A549 (cell line): Measurements from ENCODE around the gene ARHGAP42.

ENCODE experiments used
- EP300 ChIP-seq, 2 experiments: fragments of >200 bp; sonication (Bioruptor Twin); formaldehyde crosslinking; IDR thresholded peaks; 2 replicates in 1 of 2; 3 replicates in 1 of 2; pipeline ENCODE4 v1.6.1; 2016 to 2017
- HDAC2 ChIP-seq: fragments of 200-600 bp; sonication (generic); IDR thresholded peaks from 2 replicates; pipeline ENCODE4 v1.6.1; 2016
- POLR2AphosphoS2 ChIP-seq: conservative IDR thresholded peaks from 2 replicates; pipeline ENCODE4 v1.6.1; 2012; ENCODE audit warnings: low read length, improper control_type of control experiment, inconsistent platforms
- RARB ChIP-seq: fragments of 250-450 bp; sonication (Bioruptor Pico); IDR thresholded peaks from 2 replicates; pipeline ENCODE4 v1.8.0; 2021; ENCODE audit warnings: mild to moderate bottlenecking, moderate library complexity
- TP53 ChIP-seq: fragments of 250-450 bp; sonication (Bioruptor Pico); IDR thresholded peaks from 2 replicates; pipeline ENCODE4 v1.5.0; 2021; ENCODE audit warnings: mild to moderate bottlenecking, moderate library complexity
- TF ChIP-seq, protein P1 (sequence below): IDR thresholded peaks from 2 replicates; pipeline ENCODE4 v1.6.1; 2012
- TF ChIP-seq, protein P2 (sequence below): fragments of 450-650 bp; IDR thresholded peaks from 2 replicates; pipeline ENCODE4 v1.6.1; 2014; ENCODE audit warnings: antibody characterized with exemption
- TF ChIP-seq, protein P3 (sequence below): fragments of 150-350 bp; IDR thresholded peaks from 2 replicates; pipeline ENCODE4 v1.6.1; 2014; ENCODE audit warnings: low read depth, mild to moderate bottlenecking, low read length
- TF ChIP-seq, protein P4 (sequence below): fragments of >200 bp; sonication (Bioruptor Twin); formaldehyde crosslinking; IDR thresholded peaks from 3 replicates; pipeline ENCODE4 v1.5.1; 2016

DNA sequence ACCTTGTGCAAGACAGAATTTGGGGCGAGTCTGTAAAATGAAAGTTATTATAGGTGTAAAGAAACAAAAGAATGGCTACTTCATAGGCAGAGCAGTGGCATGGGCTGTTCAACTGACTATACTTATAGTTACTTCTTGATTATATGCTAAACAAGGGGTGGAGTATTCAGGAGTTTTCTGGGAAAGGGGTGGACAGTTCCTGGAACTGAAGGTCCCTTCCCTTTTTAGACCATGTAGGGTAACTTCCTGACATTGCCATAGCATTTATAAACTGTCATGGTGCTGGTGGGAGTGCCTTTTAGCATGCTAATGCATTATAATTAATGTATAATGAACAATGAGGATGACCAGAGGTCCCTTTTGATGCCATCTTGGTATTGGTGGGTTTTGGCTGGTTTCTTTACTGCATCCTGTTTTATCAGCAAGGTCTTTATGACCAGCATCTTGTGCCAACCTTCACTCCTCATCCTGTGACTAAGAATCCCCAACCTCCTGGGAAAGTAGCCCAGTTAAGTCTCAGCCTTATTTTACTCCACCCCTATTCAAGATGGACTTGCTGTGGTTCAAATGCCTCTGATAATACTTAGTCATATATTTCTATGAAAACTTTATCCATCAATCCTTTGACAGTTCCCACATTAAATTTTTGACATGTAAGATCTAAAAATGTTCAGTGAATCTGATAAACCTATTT lies 118.6 kb downstream of the ARHGAP42 start:
- TF ChIP-seq POLR2AphosphoS2 (no peak), RARB (CRISPR knock-in tag) (no peak), TP53 (no peak), EP300 (IDR thresholded peaks at IDR 0.05) (no peak), HDAC2 (no peak)
- TF ChIP-seq, protein P1, sequence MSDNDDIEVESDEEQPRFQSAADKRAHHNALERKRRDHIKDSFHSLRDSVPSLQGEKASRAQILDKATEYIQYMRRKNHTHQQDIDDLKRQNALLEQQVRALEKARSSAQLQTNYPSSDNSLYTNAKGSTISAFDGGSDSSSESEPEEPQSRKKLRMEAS: no peak
- TF ChIP-seq, protein P2, sequence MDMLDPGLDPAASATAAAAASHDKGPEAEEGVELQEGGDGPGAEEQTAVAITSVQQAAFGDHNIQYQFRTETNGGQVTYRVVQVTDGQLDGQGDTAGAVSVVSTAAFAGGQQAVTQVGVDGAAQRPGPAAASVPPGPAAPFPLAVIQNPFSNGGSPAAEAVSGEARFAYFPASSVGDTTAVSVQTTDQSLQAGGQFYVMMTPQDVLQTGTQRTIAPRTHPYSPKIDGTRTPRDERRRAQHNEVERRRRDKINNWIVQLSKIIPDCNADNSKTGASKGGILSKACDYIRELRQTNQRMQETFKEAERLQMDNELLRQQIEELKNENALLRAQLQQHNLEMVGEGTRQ: no peak
- TF ChIP-seq, protein P3, sequence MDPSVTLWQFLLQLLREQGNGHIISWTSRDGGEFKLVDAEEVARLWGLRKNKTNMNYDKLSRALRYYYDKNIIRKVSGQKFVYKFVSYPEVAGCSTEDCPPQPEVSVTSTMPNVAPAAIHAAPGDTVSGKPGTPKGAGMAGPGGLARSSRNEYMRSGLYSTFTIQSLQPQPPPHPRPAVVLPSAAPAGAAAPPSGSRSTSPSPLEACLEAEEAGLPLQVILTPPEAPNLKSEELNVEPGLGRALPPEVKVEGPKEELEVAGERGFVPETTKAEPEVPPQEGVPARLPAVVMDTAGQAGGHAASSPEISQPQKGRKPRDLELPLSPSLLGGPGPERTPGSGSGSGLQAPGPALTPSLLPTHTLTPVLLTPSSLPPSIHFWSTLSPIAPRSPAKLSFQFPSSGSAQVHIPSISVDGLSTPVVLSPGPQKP: no peak
- TF ChIP-seq, protein P4, sequence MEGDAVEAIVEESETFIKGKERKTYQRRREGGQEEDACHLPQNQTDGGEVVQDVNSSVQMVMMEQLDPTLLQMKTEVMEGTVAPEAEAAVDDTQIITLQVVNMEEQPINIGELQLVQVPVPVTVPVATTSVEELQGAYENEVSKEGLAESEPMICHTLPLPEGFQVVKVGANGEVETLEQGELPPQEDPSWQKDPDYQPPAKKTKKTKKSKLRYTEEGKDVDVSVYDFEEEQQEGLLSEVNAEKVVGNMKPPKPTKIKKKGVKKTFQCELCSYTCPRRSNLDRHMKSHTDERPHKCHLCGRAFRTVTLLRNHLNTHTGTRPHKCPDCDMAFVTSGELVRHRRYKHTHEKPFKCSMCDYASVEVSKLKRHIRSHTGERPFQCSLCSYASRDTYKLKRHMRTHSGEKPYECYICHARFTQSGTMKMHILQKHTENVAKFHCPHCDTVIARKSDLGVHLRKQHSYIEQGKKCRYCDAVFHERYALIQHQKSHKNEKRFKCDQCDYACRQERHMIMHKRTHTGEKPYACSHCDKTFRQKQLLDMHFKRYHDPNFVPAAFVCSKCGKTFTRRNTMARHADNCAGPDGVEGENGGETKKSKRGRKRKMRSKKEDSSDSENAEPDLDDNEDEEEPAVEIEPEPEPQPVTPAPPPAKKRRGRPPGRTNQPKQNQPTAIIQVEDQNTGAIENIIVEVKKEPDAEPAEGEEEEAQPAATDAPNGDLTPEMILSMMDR: no peak
